GM12878 (cell line): ENCODE data around the gene MALT1. TPM values are rescaled to one million over a fixed set of nuclear protein-coding genes. Genes with fewer than 3 reads are reported as not detected.

ENCODE experiments used
- ATAC-seq: fragments of 200-7000 bp; cut with Tn5 transposase; 3 replicates; pipeline ENCODE4 v1.9.1; 2020; ENCODE audit warnings: mild to moderate bottlenecking, moderate library complexity
- BruUV-seq: library from RNA; stranded (reverse); fragments of 400-500 nt; replicated peaks from 2 replicates; lab custom pipeline; 2021; lab: Mats Ljungman, UMichigan
- CTCF ChIA-PET: fragments of 300-600 bp; sonication (Branson Sonifier 250); formaldehyde crosslinking; extraction: SDS; loops from one replicate; lab custom pipeline; 2021; ENCODE audit warnings: inconsistent platforms; lab: Yijun Ruan, JAX
- POLR2A ChIA-PET: fragments of 350-600 bp; formaldehyde crosslinking; extraction: SDS; loops from one replicate; lab custom pipeline; 2021; ENCODE audit warnings: inconsistent platforms; lab: Charles Lee
- RAD21 ChIA-PET: fragments of 300-600 bp; sonication (Branson Sonifier 250); formaldehyde crosslinking; loops from one replicate; lab custom pipeline; 2023; ENCODE audit warnings: antibody characterized with exemption; ENCODE audit not compliant: unreplicated experiment; lab: Charles Lee
- SMC1A ChIA-PET: fragments of 300-600 bp; sonication (Branson Sonifier 250); formaldehyde crosslinking; loops from one replicate; lab custom pipeline; 2023; ENCODE audit not compliant: unreplicated experiment, uncharacterized antibody; lab: Charles Lee
- DNase-seq: peaks from one replicate; pipeline ENCODE4 v3.0.0-alpha.2; 2011; ENCODE audit warnings: low read depth, low spot score
- FAIRE-seq: peaks from 3 replicates; lab custom pipeline; 2011; peaks lifted over from hg19 to GRCh38; lab: Jason Lieb, UNC
- H2AFZ ChIP-seq: 2 replicates; pipeline ENCODE4 v1.6.0; 2011; ENCODE audit warnings: low read depth, low read length, control low read depth; ENCODE audit not compliant: control insufficient read depth
- H3K27ac ChIP-seq: 2 replicates; pipeline ENCODE4 v1.5.1; 2011; ENCODE audit warnings: control low read depth; ENCODE audit not compliant: control insufficient read depth, insufficient read depth
- H3K27me3 ChIP-seq, 2 experiments: replicated peaks in 1 of 2; 2 replicates each; pipeline versions ENCODE4 v1.6.0 to v1.6.1; 2011; ENCODE audit warnings: low read length in 1 of 2; ENCODE audit not compliant: control insufficient read depth in 2 of 2, insufficient read depth in 2 of 2
- H3K36me3 ChIP-seq, 2 experiments: 2 replicates each; pipeline ENCODE4 v1.5.1; 2011; ENCODE audit warnings: low read length in 1 of 2; ENCODE audit not compliant: control insufficient read depth in 2 of 2, insufficient read depth in 2 of 2
- H3K4me1 ChIP-seq: 2 replicates; pipeline ENCODE4 v1.6.1; 2011; ENCODE audit warnings: mild to moderate bottlenecking, low read length, moderate library complexity, mixed read lengths; ENCODE audit not compliant: control insufficient read depth, insufficient read depth
- H3K4me2 ChIP-seq: 2 replicates; pipeline ENCODE4 v1.6.0; 2011; ENCODE audit warnings: control low read depth; ENCODE audit not compliant: control insufficient read depth, insufficient read depth
- H3K4me3 ChIP-seq: fragments of 200-600 bp; sonication (generic); 2 replicates; pipeline ENCODE4 v1.5.1; 2016
- H3K79me2 ChIP-seq: 2 replicates; pipeline ENCODE4 v1.6.0; 2011; ENCODE audit warnings: low read length; ENCODE audit not compliant: control insufficient read depth, insufficient read depth
- H3K9ac ChIP-seq: 2 replicates; pipeline ENCODE4 v1.8.0; 2011; ENCODE audit warnings: low read length, control low read depth, mixed read lengths; ENCODE audit not compliant: control insufficient read depth, insufficient read depth
- H3K9me3 ChIP-seq: replicated peaks from 3 replicates; pipeline ENCODE4 v1.5.1; 2011; ENCODE audit warnings: mild to moderate bottlenecking, low read length; ENCODE audit not compliant: control insufficient read depth, insufficient read depth
- H4K20me1 ChIP-seq: 2 replicates; pipeline ENCODE4 v1.6.0; 2011; ENCODE audit not compliant: control insufficient read depth, insufficient read depth
- CHD4 ChIP-seq: fragments of 200-600 bp; sonication (generic); IDR thresholded peaks from 2 replicates; pipeline ENCODE4 v1.6.1; 2016; ENCODE audit warnings: mild to moderate bottlenecking
- CREB1 ChIP-seq: IDR thresholded peaks from 2 replicates; pipeline ENCODE4 v1.6.1; 2012; ENCODE audit warnings: low read depth, mild to moderate bottlenecking, inconsistent platforms
- GATAD2B ChIP-seq: fragments of 450-650 bp; conservative IDR thresholded peaks from 2 replicates; pipeline ENCODE4 v1.6.1; 2017; ENCODE audit warnings: low read depth, mild to moderate bottlenecking, moderate library complexity
- KAT2A ChIP-seq: conservative IDR thresholded peaks from 2 replicates; pipeline ENCODE4 v1.6.1; 2011; ENCODE audit warnings: low read depth, low read length; ENCODE audit not compliant: control insufficient read depth
- PML ChIP-seq: IDR thresholded peaks from 2 replicates; pipeline ENCODE4 v1.6.1; 2012; ENCODE audit warnings: low read length, inconsistent platforms
- RUNX3 ChIP-seq: IDR thresholded peaks from 2 replicates; pipeline ENCODE4 v1.6.1; 2012; ENCODE audit warnings: low read length, inconsistent platforms
- STAT1 ChIP-seq: fragments of 450-650 bp; conservative IDR thresholded peaks from 2 replicates; pipeline ENCODE4 v1.6.1; 2014; ENCODE audit warnings: antibody characterized with exemption, mild to moderate bottlenecking
- SUZ12 ChIP-seq: fragments of 200-600 bp; sonication (generic); IDR thresholded peaks from one replicate; pipeline ENCODE4 v1.6.1; 2018; ENCODE audit warnings: antibody characterized with exemption, mild to moderate bottlenecking; ENCODE audit not compliant: unreplicated experiment
- WGBS: methylation state at CpG from one replicate; pipeline ENCODE4 v1.1.6; 2016; ENCODE audit warnings: low lambda C conversion rate; ENCODE audit not compliant: insufficient replicate concordance, insufficient coverage; ENCODE audit errors: missing lambda C conversion rate; 5-methylcytosine and 5-hydroxymethylcytosine counted together
- in situ Hi-C: fragments of 300-500 bp; cut with MboI; formaldehyde crosslinking; loops from 9 replicates; pipeline ENCODE4 v1.14.3; 2018; ENCODE audit warnings: mixed read lengths
- intact Hi-C: fragments of 100-400 bp; cut with micrococcal nuclease; formaldehyde crosslinking; loops from one replicate; pipeline ENCODE4 v1.14.2; 2022; ENCODE audit not compliant: unreplicated experiment
- polyA plus RNA-seq, 11 experiments: library from polyadenylated mRNA; depleted of rRNA in 4 of 11; unstranded in 6 of 11; stranded (reverse) in 5 of 11; fragments of >200 nt; fragmentation: Nextera tagmentation in 4 of 11; fragmentation: Illumina TruSeq in 1 of 11; extraction: Ambion mirVana in 4 of 11; extraction: Trizol in 1 of 11; gene quantifications; 1 replicate in 1 of 11; 2 replicates in 10 of 11; pipeline versions ENCODE4 v1.2.1 to v1.2.3, GENCODE V29; 2011 to 2016; ENCODE audit warnings: inconsistent platforms in 2 of 11, missing spikeins in 2 of 11, low read depth in 1 of 11
- total RNA-seq, 4 experiments: library from RNA; depleted of rRNA in 3 of 4; stranded (reverse); fragments of >200 nt in 3 of 4; fragmentation: Illumina TruSeq in 1 of 4; extraction: Trizol in 1 of 4; gene quantifications; 2 replicates each; pipeline versions ENCODE4 v1.2.1 to v1.2.3, GENCODE V29; 2013 to 2021
- TF ChIP-seq, protein P1 (sequence below): IDR thresholded peaks from 2 replicates; pipeline ENCODE4 v1.6.1; 2012; ENCODE audit warnings: mild to moderate bottlenecking, low read depth, low read length
- TF ChIP-seq, protein P2 (sequence below): IDR thresholded peaks from 2 replicates; pipeline ENCODE4 v1.6.1; 2012; ENCODE audit warnings: low read depth, low read length, improper control_type of control experiment
- TF ChIP-seq, protein P3 (sequence below): fragments of 450-650 bp; IDR thresholded peaks from 2 replicates; pipeline ENCODE4 v1.6.1; 2016; ENCODE audit warnings: mild to moderate bottlenecking

The MALT1 gene
- total and polyA plus RNA-seq, 10 of the 15 experiments (the other 5 are each of a cell fraction or from before 2014, with no cell fraction given): 17.6 to 126 (median 45.4) TPM

DNA sequence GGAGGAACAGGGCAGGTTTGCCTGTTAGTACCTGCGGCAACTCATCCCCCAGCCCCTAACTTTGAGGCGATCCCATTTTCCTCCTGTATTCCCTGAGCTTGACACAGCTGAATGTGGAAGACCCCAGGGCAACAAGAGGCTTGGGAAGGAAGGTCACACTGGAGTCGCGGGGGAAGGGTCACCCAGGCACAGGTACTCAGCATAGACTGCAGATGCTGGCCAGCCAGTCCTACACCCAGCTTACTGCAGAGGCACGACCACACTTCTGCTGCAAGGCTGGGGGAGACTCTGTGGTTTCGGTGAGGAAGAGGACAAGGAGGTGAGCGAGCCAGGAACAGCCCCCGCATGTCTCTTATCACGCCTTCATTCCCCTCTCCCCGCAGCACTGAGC is 91.5 kb downstream of the MALT1 start:
- intact Hi-C loops (loop anchor here (5.0 to 10.0 kb wide), 3 partner anchors 578 to 868 kb away; partner anchors contain the start of gene NEDD4L), in situ Hi-C loops (loop anchor here (5.0 kb wide), 1 partner anchor 230 kb away; no protein-coding TSS in a partner anchor)
- ChIA-PET RAD21 (interaction anchor here (0.8 to 11.5 kb wide), 20 partner anchors 8 to 561 kb away, joined by 3 to 522 read pairs (median 6); no protein-coding TSS in a partner anchor), SMC1A (interaction anchor here (0.8 to 9.6 kb wide), 25 partner anchors 8 to 581 kb away, joined by 3 to 629 read pairs (median 11); partner anchors contain the start of gene MALT1), POLR2A (interaction anchor here (0.7 to 3.4 kb wide), 3 partner anchors 229 to 666 kb away, joined by 3 to 25 read pairs (median 9); no protein-coding TSS in a partner anchor), CTCF (interaction anchor here (0.7 to 17.9 kb wide), 25 partner anchors 8 to 627 kb away, joined by 3 to 743 read pairs (median 11); no protein-coding TSS in a partner anchor)
- DNase-seq: no peak
- no peaks in the 10 kb centered on the region for H4K20me1 ChIP-seq
- no peaks in the 10 kb centered on the region for H3K36me3 ChIP-seq
- no peak overlapping the region for H3K27ac ChIP-seq
- no peak overlapping the region for H3K4me2 ChIP-seq
- 94% methylated on average over 7 of the region's 10 CpGs for WGBS
- no peak for FAIRE-seq
- H2AFZ ChIP-seq: no peak overlapping the region
- no TSS peak for BruUV-seq
- H3K79me2 ChIP-seq: no peaks in the 10 kb centered on the region
- 0 out of 2 replicates have a peak, but pooled peaks have one; percentile 5 for TF ChIP-seq RUNX3
- no peak for TF ChIP-seq CREB1
- TF ChIP-seq STAT1: no peak
- no peaks in the 10 kb centered on the region; a peak in 2 of 4 replicates for H3K27me3 ChIP-seq
- no peaks in the 10 kb centered on the region for H3K9me3 ChIP-seq
- no peak for ATAC-seq
- H3K9ac ChIP-seq: no peak overlapping the region
- no peak overlapping the region for H3K4me3 ChIP-seq
- H3K4me1 ChIP-seq: peaks cover 24% of the 10 kb centered on the region

DNA sequence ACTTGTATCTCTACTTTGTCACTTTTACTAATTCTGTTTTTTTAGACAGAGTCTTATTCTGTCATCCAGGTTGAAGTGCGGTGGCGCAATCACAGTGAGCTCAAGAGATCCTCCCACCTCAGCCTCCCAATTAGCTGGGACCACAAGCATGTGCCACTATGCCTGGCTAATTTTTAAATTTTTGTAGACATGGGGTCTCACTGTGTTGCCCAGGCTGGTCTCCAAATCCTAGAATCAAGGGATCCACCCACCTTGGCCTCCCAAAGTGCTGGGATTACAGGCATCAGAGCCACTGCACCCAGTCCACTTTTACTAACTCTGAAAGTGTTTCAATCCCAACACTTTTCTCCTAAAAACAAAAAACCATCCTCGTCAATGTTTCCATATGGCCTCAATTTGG is 94.9 kb downstream of the MALT1 start:
- no peak for DNase-seq
- H3K4me3 ChIP-seq: no peak overlapping the region
- no peak for TF ChIP-seq PML
- TF ChIP-seq, protein P1, sequence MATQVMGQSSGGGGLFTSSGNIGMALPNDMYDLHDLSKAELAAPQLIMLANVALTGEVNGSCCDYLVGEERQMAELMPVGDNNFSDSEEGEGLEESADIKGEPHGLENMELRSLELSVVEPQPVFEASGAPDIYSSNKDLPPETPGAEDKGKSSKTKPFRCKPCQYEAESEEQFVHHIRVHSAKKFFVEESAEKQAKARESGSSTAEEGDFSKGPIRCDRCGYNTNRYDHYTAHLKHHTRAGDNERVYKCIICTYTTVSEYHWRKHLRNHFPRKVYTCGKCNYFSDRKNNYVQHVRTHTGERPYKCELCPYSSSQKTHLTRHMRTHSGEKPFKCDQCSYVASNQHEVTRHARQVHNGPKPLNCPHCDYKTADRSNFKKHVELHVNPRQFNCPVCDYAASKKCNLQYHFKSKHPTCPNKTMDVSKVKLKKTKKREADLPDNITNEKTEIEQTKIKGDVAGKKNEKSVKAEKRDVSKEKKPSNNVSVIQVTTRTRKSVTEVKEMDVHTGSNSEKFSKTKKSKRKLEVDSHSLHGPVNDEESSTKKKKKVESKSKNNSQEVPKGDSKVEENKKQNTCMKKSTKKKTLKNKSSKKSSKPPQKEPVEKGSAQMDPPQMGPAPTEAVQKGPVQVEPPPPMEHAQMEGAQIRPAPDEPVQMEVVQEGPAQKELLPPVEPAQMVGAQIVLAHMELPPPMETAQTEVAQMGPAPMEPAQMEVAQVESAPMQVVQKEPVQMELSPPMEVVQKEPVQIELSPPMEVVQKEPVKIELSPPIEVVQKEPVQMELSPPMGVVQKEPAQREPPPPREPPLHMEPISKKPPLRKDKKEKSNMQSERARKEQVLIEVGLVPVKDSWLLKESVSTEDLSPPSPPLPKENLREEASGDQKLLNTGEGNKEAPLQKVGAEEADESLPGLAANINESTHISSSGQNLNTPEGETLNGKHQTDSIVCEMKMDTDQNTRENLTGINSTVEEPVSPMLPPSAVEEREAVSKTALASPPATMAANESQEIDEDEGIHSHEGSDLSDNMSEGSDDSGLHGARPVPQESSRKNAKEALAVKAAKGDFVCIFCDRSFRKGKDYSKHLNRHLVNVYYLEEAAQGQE: no peak
- TF ChIP-seq KAT2A: no peak
- TF ChIP-seq, protein P2, sequence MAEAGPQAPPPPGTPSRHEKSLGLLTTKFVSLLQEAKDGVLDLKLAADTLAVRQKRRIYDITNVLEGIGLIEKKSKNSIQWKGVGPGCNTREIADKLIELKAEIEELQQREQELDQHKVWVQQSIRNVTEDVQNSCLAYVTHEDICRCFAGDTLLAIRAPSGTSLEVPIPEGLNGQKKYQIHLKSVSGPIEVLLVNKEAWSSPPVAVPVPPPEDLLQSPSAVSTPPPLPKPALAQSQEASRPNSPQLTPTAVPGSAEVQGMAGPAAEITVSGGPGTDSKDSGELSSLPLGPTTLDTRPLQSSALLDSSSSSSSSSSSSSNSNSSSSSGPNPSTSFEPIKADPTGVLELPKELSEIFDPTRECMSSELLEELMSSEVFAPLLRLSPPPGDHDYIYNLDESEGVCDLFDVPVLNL: no peak
- TF ChIP-seq, protein P3, sequence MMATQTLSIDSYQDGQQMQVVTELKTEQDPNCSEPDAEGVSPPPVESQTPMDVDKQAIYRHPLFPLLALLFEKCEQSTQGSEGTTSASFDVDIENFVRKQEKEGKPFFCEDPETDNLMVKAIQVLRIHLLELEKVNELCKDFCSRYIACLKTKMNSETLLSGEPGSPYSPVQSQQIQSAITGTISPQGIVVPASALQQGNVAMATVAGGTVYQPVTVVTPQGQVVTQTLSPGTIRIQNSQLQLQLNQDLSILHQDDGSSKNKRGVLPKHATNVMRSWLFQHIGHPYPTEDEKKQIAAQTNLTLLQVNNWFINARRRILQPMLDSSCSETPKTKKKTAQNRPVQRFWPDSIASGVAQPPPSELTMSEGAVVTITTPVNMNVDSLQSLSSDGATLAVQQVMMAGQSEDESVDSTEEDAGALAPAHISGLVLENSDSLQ: no peak
- no peak for TF ChIP-seq SUZ12
- TF ChIP-seq CHD4: no peak
- TF ChIP-seq GATAD2B: no peak

More for the DNA sequence above, 94.9 kb downstream of the MALT1 start:
- Histone ChIP-seq H3K27me3 (no peaks in the 10 kb centered on the region; a peak in 2 of 4 replicates), H3K79me2 (no peaks in the 10 kb centered on the region), H2AFZ (no peak overlapping the region), H3K4me1 (peaks cover 25% of the 10 kb centered on the region), H3K9ac (no peak overlapping the region), H3K36me3 (no peaks in the 10 kb centered on the region), H3K27ac (no peak overlapping the region), H3K4me2 (no peak overlapping the region), H3K9me3 (no peaks in the 10 kb centered on the region), H4K20me1 (no peaks in the 10 kb centered on the region)
- ChIA-PET SMC1A (interaction anchor here (1.0 to 9.6 kb wide), 7 partner anchors 17 to 364 kb away, joined by 3 to 629 read pairs (median 4); no protein-coding TSS in a partner anchor), CTCF (interaction anchor here (1.0 to 17.9 kb wide), 7 partner anchors 13 to 303 kb away, joined by 3 to 743 read pairs (median 68); no protein-coding TSS in a partner anchor), RAD21 (interaction anchor here (1.0 to 11.5 kb wide), 4 partner anchors 237 to 304 kb away, joined by 3 to 522 read pairs (median 21); no protein-coding TSS in a partner anchor), POLR2A (no interaction called here)
- WGBS: 33% methylated on average over 3 of the region's 3 CpGs
- in situ Hi-C loops (no loop called here), intact Hi-C loops (loop anchor here (10.0 kb wide), 2 partner anchors 581 to 871 kb away; no protein-coding TSS in a partner anchor)
- no TSS peak for BruUV-seq
- FAIRE-seq: no peak
- no peak for ATAC-seq
